HG02943 (cell line): ENCODE results near the gene SLC35G6.
"Not testable (repeated sequence)": the region's sequence is repeated elsewhere in the genome, so short reads cannot be mapped to it uniquely, and the experiment has no call there.

Source experiments
- ATAC-seq: cut with Tn5 transposase; IDR thresholded peaks from one replicate; pipeline ENCODE4 v1.9.1; 2021; ENCODE audit warnings: mild to moderate bottlenecking, low read depth, moderate library complexity; ENCODE audit not compliant: unreplicated experiment

SLC35G6 gene

GRCh38 chr17:7459961-7460545 lies 21.2 kb upstream of the SLC35G6 start:
- ATAC-seq, result no peak

GRCh38 chr17:7460850-7461660 lies 20.2 kb upstream of the SLC35G6 start:
- no peak for ATAC-seq

- ATAC-seq, result no peak
These were observed 18.5 kb upstream of the SLC35G6 start for GRCh38 chr17:7462474-7463371.

GRCh38 chr17:7463372-7463846 lies 17.8 kb upstream of the SLC35G6 start:
- ATAC-seq, result no peak

GRCh38 chr17:7464081-7464480 lies 17.2 kb upstream of the SLC35G6 start:
- ATAC-seq, result no peak

- ATAC-seq, result no peak
These were observed 15.5 kb upstream of the SLC35G6 start for GRCh38 chr17:7465597-7466275.

GRCh38 chr17:7466318-7466638 lies 15.0 kb upstream of the SLC35G6 start:
- ATAC-seq, result no peak

- ATAC-seq, result no peak
These were observed 14.5 kb upstream of the SLC35G6 start for GRCh38 chr17:7466639-7467341.

- ATAC-seq, result no peak
These were observed 13.7 kb upstream of the SLC35G6 start for GRCh38 chr17:7467498-7467897.

GRCh38 chr17:7468290-7468689 lies 13.0 kb upstream of the SLC35G6 start:
- no peak for ATAC-seq

- no peak for ATAC-seq
These were observed 12.3 kb upstream of the SLC35G6 start for GRCh38 chr17:7468804-7469389.

- not testable (repeated sequence) for ATAC-seq
These were observed 11.4 kb upstream of the SLC35G6 start for GRCh38 chr17:7469843-7470242.

GRCh38 chr17:7470457-7470973 lies 10.7 kb upstream of the SLC35G6 start:
- not testable (repeated sequence) for ATAC-seq

GRCh38 chr17:7471729-7472128 lies 9.5 kb upstream of the SLC35G6 start:
- no peak for ATAC-seq

GRCh38 chr17:7474767-7475166 lies 6.5 kb upstream of the SLC35G6 start:
- ATAC-seq, result not testable (repeated sequence)

- ATAC-seq, result no peak
These were observed 5.4 kb upstream of the SLC35G6 start for GRCh38 chr17:7475764-7476422.

GRCh38 chr17:7476494-7476893 lies 4.8 kb upstream of the SLC35G6 start:
- ATAC-seq, result no peak

GRCh38 chr17:7476951-7477350 lies 4.3 kb upstream of the SLC35G6 start:
- ATAC-seq, result no peak
